OCI-LY3 (cell line): ENCODE data around the gene WRNIP1.

Source experiments
- CTCF ChIP-seq: fragments of 200-600, 300-600 bp; sonication (generic); IDR thresholded peaks from 2 replicates; pipeline ENCODE4 v1.5.1; 2014; ENCODE audit warnings: antibody characterized with exemption, low read length, low read depth
- EZH2phosphoT487 ChIP-seq: fragments of 200-600 bp; shearing (Covaris generic); IDR thresholded peaks from 2 replicates; pipeline ENCODE4 v1.6.1; 2018; ENCODE audit warnings: antibody characterized with exemption, mixed run types, low read depth

- TF ChIP-seq CTCF (no peak), EZH2phosphoT487 (no peak)
Observed at GRCh38 chr6:2781685-2782355, 16.6 kb downstream of the WRNIP1 start.
